Endothelial cell of umbilical vein (primary cell): ENCODE results near the gene SCN5A. TPM values are rescaled to one million over a fixed set of nuclear protein-coding genes. Genes with fewer than 3 reads are reported as not detected.

Source experiments
- BruUV-seq: library from RNA; stranded (reverse); fragments of 400-500 nt; replicated peaks from 2 replicates; lab custom pipeline; 2021; lab: Mats Ljungman, UMichigan
- CTCF ChIA-PET: fragments of 300-600, 350-600 bp; sonication (Branson Sonifier 250); formaldehyde crosslinking; loops from one replicate; lab custom pipeline; 2021; ENCODE audit warnings: antibody characterized with exemption, inconsistent platforms; lab: Charles Lee
- POLR2A ChIA-PET: fragments of 300-600, 350-600 bp; sonication (Branson Sonifier 250); formaldehyde crosslinking; loops from one replicate; lab custom pipeline; 2021; ENCODE audit warnings: antibody characterized with exemption, inconsistent platforms; lab: Charles Lee
- DNase-seq: peaks from one replicate; pipeline ENCODE4 v3.0.0-alpha.2; 2011; ENCODE audit warnings: low read depth, low spot score
- FAIRE-seq: peaks from 2 replicates; lab custom pipeline; 2011; peaks lifted over from hg19 to GRCh38; lab: Jason Lieb, UNC
- H2AFZ ChIP-seq: 2 replicates; pipeline ENCODE4 v1.6.0; 2012; ENCODE audit warnings: low read depth, low read length, control low read depth, inconsistent platforms
- H3K27ac ChIP-seq: 2 replicates; pipeline ENCODE4 v1.5.1; 2011; ENCODE audit warnings: low read depth, mild to moderate bottlenecking, control low read depth, low read length, moderate library complexity; ENCODE audit not compliant: insufficient read depth
- H3K27me3 ChIP-seq, 2 experiments: 2 replicates each; pipeline versions ENCODE4 v1.6.0 to v1.6.1; 2011; ENCODE audit warnings: low read length in 2 of 2, mixed read lengths in 1 of 2; ENCODE audit not compliant: control insufficient read depth in 2 of 2, insufficient read depth in 2 of 2
- H3K36me3 ChIP-seq, 2 experiments: 2 replicates in 1 of 2; 3 replicates in 1 of 2; pipeline ENCODE4 v1.5.1; 2011; ENCODE audit warnings: low read length in 2 of 2, mild to moderate bottlenecking in 1 of 2, moderate library complexity in 1 of 2; ENCODE audit not compliant: control insufficient read depth in 2 of 2, insufficient read depth in 2 of 2; ENCODE audit errors: extremely low read depth in 1 of 2
- H3K4me1 ChIP-seq: 3 replicates; pipeline ENCODE4 v1.5.1; 2011; ENCODE audit warnings: mild to moderate bottlenecking, low read length; ENCODE audit not compliant: control insufficient read depth, insufficient read depth; ENCODE audit errors: extremely low read depth
- H3K4me2 ChIP-seq: 2 replicates; pipeline ENCODE4 v1.6.1; 2011; ENCODE audit warnings: low read length, control low read depth, mixed read lengths; ENCODE audit not compliant: insufficient read depth
- H3K4me3 ChIP-seq, 3 experiments: fragments of 200-600 bp in 1 of 3; sonication (generic), shearing (Covaris generic) in 1 of 3; replicated peaks in 1 of 3; 2 replicates each; pipeline ENCODE4 v1.5.1; 2011 to 2016; ENCODE audit warnings: control low read depth in 3 of 3, low read length in 3 of 3, mild to moderate bottlenecking in 2 of 3, inconsistent platforms in 1 of 3, low read depth in 1 of 3, moderate library complexity in 1 of 3; ENCODE audit not compliant: insufficient read depth in 1 of 3
- H3K79me2 ChIP-seq: 2 replicates; pipeline ENCODE4 v1.6.0; 2012; ENCODE audit warnings: low read length, inconsistent platforms; ENCODE audit not compliant: control insufficient read depth, insufficient read depth
- H3K9ac ChIP-seq: replicated peaks from 2 replicates; pipeline ENCODE3; 2011; ENCODE audit warnings: low read length, control low read depth; ENCODE audit not compliant: insufficient read depth; ENCODE audit errors: extremely low read depth
- H3K9me1 ChIP-seq: replicated peaks from 3 replicates; pipeline ENCODE4 v1.6.0; 2011; ENCODE audit warnings: mild to moderate bottlenecking, low read length; ENCODE audit not compliant: control insufficient read depth, insufficient read depth; ENCODE audit errors: extremely low read depth
- H3K9me3 ChIP-seq: replicated peaks from 2 replicates; pipeline ENCODE4 v1.5.1; 2012; ENCODE audit warnings: low read length, inconsistent platforms; ENCODE audit not compliant: control insufficient read depth, insufficient read depth
- H4K20me1 ChIP-seq: replicated peaks from 2 replicates; pipeline ENCODE3; 2011; ENCODE audit warnings: mild to moderate bottlenecking, low read length; ENCODE audit not compliant: control insufficient read depth, insufficient read depth; ENCODE audit errors: extremely low read depth
- EZH2 ChIP-seq: IDR thresholded peaks from 2 replicates; pipeline ENCODE4 v1.6.1; 2012; ENCODE audit warnings: borderline replicate concordance, low read depth, mild to moderate bottlenecking, moderate library complexity, low read length, inconsistent platforms; ENCODE audit not compliant: severe bottlenecking
- FOS ChIP-seq: IDR thresholded peaks from 2 replicates; pipeline ENCODE4 v1.6.1; 2011; ENCODE audit warnings: mild to moderate bottlenecking, low read length, moderate library complexity, borderline replicate concordance; ENCODE audit not compliant: insufficient read depth
- GATA2 ChIP-seq: IDR thresholded peaks from 2 replicates; pipeline ENCODE4 v1.7.0; 2011; ENCODE audit warnings: low read depth, mild to moderate bottlenecking, moderate library complexity, mixed read lengths, low read length; ENCODE audit not compliant: insufficient read length, insufficient read depth
- JUN ChIP-seq: IDR thresholded peaks from 2 replicates; pipeline ENCODE4 v1.6.1; 2011; ENCODE audit warnings: borderline replicate concordance, low read depth; ENCODE audit not compliant: insufficient read length, insufficient read depth
- MYC ChIP-seq: IDR thresholded peaks from one replicate; pipeline ENCODE4 v1.6.1; 2011; ENCODE audit warnings: mild to moderate bottlenecking, low read depth, low read length
- POLR2A ChIP-seq: IDR thresholded peaks from 2 replicates; pipeline ENCODE4 v1.6.1; 2012; ENCODE audit warnings: low read depth, mild to moderate bottlenecking, control low read depth, low read length
- POLR2AphosphoS5 ChIP-seq: IDR thresholded peaks from 2 replicates; pipeline ENCODE4 v1.6.1; 2012; ENCODE audit warnings: low read depth, mild to moderate bottlenecking, control low read depth, low read length, moderate library complexity; ENCODE audit not compliant: insufficient read depth
- dilution Hi-C: fragments of 300-500 bp; cut with MboI; formaldehyde crosslinking; loops from one replicate; pipeline ENCODE4 v1.15.0; 2019; ENCODE audit warnings: low sequenced_read_pairs; ENCODE audit not compliant: extremely low pct_ligation_motif_present
- intact Hi-C: fragments of 100-400 bp; cut with micrococcal nuclease; formaldehyde crosslinking; loops from one replicate; pipeline ENCODE4 v1.10.0; 2022
- polyA plus RNA-seq, 4 experiments: library from polyadenylated mRNA; depleted of rRNA in 3 of 4; stranded (reverse) in 3 of 4; unstranded in 1 of 4; fragments of >200 nt; gene quantifications; 2 replicates each; pipeline versions ENCODE4 v1.2.1 to v1.2.3, GENCODE V29; 2011 to 2012; ENCODE audit warnings: missing spikeins in 1 of 4
- total RNA-seq: library from RNA; stranded (reverse); gene quantifications from 2 replicates; pipeline ENCODE4 v1.2.3, GENCODE V29; 2021
- TF ChIP-seq, protein P1 (sequence below), 2 donors: IDR thresholded peaks; 1 replicate in 1 of 2; 2 replicates in 1 of 2; pipeline ENCODE4 v1.5.1; 2011; ENCODE audit warnings: low read length in 2 of 2, mild to moderate bottlenecking in 2 of 2, moderate library complexity in 2 of 2, control low read depth in 1 of 2, inconsistent platforms in 1 of 2, low read depth in 1 of 2; ENCODE audit not compliant: insufficient read depth in 1 of 2; ENCODE audit errors: extremely low read depth in 1 of 2
- TF ChIP-seq, protein P2 (sequence below): IDR thresholded peaks from 2 replicates; pipeline ENCODE4 v1.6.1; 2011; ENCODE audit not compliant: insufficient read depth, insufficient read length

Gene SCN5A
- total and polyA plus RNA-seq, 2 donors (not counting 3 experiments of a cell fraction or from before 2014, with no cell fraction given), result 2.7 to 20.0 TPM

- no peaks in the 10 kb centered on the region for H3K79me2 ChIP-seq
- no peaks in the 10 kb centered on the region for H3K27me3 ChIP-seq
- H3K9me1 ChIP-seq, result no peaks in the 10 kb centered on the region
- H3K27ac ChIP-seq, result no peak overlapping the region
- DNase-seq, result no peak
- H3K9me3 ChIP-seq, result no peaks in the 10 kb centered on the region
- H3K9ac ChIP-seq, result no peak overlapping the region
- ChIA-PET CTCF (no interaction called here), POLR2A (no interaction called here)
- H3K36me3 ChIP-seq, result no peaks in the 10 kb centered on the region
- dilution Hi-C loops, result no loop called here
- H3K4me3 ChIP-seq, result no peak overlapping the region
- no peaks in the 10 kb centered on the region for H3K4me1 ChIP-seq
- no peaks in the 10 kb centered on the region for H4K20me1 ChIP-seq
- H3K4me2 ChIP-seq, result no peak overlapping the region
- TF ChIP-seq POLR2AphosphoS5 (no peak), JUN (no peak), EZH2 (no peak)
- TF ChIP-seq, protein P1, sequence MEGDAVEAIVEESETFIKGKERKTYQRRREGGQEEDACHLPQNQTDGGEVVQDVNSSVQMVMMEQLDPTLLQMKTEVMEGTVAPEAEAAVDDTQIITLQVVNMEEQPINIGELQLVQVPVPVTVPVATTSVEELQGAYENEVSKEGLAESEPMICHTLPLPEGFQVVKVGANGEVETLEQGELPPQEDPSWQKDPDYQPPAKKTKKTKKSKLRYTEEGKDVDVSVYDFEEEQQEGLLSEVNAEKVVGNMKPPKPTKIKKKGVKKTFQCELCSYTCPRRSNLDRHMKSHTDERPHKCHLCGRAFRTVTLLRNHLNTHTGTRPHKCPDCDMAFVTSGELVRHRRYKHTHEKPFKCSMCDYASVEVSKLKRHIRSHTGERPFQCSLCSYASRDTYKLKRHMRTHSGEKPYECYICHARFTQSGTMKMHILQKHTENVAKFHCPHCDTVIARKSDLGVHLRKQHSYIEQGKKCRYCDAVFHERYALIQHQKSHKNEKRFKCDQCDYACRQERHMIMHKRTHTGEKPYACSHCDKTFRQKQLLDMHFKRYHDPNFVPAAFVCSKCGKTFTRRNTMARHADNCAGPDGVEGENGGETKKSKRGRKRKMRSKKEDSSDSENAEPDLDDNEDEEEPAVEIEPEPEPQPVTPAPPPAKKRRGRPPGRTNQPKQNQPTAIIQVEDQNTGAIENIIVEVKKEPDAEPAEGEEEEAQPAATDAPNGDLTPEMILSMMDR (IDR thresholded peaks at IDR 0.05; ENCODE audit: extremely low read depth in 1 of 2, insufficient read depth in 1 of 2, low read depth in 1 of 2, low read length in 2 of 2), result no peak
- no peak for FAIRE-seq
- no peak overlapping the region for H2AFZ ChIP-seq
- intact Hi-C loops, result no loop called here
- no TSS peak for BruUV-seq
Observed at GRCh38 chr3:38610934-38611333, 38.6 kb downstream of the SCN5A start.

DNA sequence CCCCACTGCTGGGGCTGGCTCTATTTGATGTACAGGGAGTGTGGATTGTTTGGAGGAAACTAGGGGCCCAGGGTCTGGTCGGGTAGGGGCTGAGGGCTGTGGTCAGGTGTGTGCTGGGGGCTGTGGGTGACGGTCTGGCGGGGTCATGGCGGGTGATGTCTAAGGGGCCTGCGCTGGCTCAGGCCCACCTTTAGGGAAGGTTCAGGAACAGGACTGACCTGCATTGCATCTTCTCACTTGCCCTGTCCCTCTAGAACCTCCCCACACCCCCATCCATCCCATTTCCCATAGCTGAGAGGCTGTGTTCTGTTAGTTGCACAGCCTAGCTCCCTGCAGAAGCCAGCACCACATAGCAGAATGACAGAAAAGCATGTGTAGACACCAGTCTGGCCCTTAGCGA is 39.1 kb downstream of the SCN5A start:
- no TSS peak for BruUV-seq
- no peak for DNase-seq

More for the DNA sequence above, 39.1 kb downstream of the SCN5A start:
- no peaks in the 10 kb centered on the region for H3K27me3 ChIP-seq
- no peaks in the 10 kb centered on the region for H3K36me3 ChIP-seq
- no peak overlapping the region for H3K4me2 ChIP-seq
- H4K20me1 ChIP-seq, result no peaks in the 10 kb centered on the region
- H2AFZ ChIP-seq, result no peak overlapping the region
- intact Hi-C loops, result no loop called here
- H3K79me2 ChIP-seq, result no peaks in the 10 kb centered on the region
- no peak overlapping the region for H3K4me3 ChIP-seq
- H3K4me1 ChIP-seq, result no peaks in the 10 kb centered on the region
- no peak for FAIRE-seq
- no peak overlapping the region for H3K27ac ChIP-seq
- dilution Hi-C loops, result no loop called here
- TF ChIP-seq, protein P2, sequence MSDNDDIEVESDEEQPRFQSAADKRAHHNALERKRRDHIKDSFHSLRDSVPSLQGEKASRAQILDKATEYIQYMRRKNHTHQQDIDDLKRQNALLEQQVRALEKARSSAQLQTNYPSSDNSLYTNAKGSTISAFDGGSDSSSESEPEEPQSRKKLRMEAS, result no peak
- TF ChIP-seq MYC (no peak), POLR2AphosphoS5 (no peak), EZH2 (no peak), GATA2 (no peak), POLR2A (no peak), JUN (no peak), FOS (no peak)
- TF ChIP-seq, protein P1 (IDR thresholded peaks at IDR 0.05; ENCODE audit: extremely low read depth in 1 of 2, insufficient read depth in 1 of 2, low read depth in 1 of 2, low read length in 2 of 2), result no peak
- POLR2A ChIA-PET, result no interaction called here
- CTCF ChIA-PET, result no interaction called here
- H3K9ac ChIP-seq, result no peak overlapping the region
- no peaks in the 10 kb centered on the region for H3K9me3 ChIP-seq
- no peaks in the 10 kb centered on the region for H3K9me1 ChIP-seq
